A375 (cell line): ENCODE data around the gene SIRT1. TPM values are rescaled to one million over a fixed set of nuclear protein-coding genes. Genes with fewer than 3 reads are reported as not detected.

Source experiments
- small RNA-seq: library from RNA; depleted of rRNA; stranded (forward); fragments of <200 nt; gene quantifications from one replicate; pipeline ENCODE3, GENCODE V24; 2014
- total RNA-seq: library from RNA; depleted of rRNA; stranded (reverse); fragments of >200 nt; shearing (Covaris generic); gene quantifications from 2 replicates; pipeline ENCODE4 v1.2.3, GENCODE V29; 2014; rRNA removed

Gene SIRT1
- total RNA-seq = 8.3 and 9.3 TPM in 2 replicates

DNA sequence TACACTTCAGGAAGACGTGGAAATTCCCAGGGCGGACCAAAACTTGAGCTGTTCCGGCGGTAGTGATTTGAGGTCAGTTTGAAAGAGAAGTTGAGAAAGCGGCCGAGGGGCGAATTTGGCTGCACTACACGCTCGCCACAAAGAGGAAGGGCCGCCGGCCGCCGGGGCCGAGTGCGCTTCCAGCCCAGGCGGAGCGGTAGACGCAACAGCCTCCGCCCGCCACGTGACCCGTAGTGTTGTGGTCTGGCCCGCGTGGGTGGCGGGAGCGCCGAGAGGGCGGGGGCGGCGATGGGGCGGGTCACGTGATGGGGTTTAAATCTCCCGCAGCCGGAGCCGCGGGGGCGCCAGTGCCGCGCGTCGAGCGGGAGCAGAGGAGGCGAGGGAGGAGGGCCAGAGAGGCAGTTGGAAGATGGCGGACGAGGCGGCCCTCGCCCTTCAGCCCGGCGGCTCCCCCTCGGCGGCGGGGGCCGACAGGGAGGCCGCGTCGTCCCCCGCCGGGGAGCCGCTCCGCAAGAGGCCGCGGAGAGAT lies at the start of gene SIRT1:
Gene SIRT1 (plus strand): TSS at position 344 of the 529 bp plus-strand sequence. CDS start 66 bp downstream, at position 410.

DNA sequence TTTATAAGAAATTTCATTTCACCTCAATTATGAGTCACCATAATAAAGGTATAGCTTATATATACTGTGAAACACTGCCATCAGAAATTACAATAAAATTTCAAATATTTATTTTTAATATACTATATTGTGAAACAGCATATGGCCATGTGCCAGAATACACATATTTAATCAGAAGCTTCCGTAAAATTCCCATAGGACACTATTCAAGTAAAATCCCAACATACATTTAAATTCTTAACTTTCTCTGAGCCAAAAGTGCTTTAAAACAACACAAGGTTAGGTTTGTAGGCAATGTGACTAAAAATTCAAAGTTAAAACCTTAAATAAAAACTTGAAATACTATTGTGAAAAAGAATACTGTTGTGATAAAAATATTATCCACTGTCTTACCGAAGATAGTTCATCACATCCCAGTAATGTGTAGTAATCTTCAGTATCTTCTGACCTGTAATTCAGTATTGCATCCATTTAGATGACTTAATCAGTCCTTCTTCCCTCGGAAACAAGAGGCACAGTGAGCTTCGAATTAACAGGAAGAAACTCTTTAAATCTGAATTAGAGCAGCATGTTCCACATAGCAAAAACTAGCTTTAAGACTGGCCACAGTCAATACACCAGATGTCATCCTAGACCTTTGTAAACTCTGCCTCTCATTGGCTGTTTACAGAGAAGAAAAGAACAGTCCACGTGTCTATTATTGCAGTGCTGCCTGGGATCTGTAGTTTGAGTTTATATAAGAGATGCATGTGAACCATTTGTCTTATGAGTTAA lies 46.7 kb upstream of the SIRT1 start, which contains the start of gene DNAJC12:
Gene DNAJC12 (minus strand): TSS at position 648 of the 774 bp plus-strand sequence. CDS start 177 bp downstream, at position 471.

Small RNA genes lying within 50 kb of the gene (small RNA-seq; reads per million reads assigned to genes)
- gene RNU6-523P = not detected

Other genes with a start within 250 kb of the SIRT1 start
- not detected in 2 replicates for gene CTNNA3, start 188.5 kb upstream of the SIRT1 start, total RNA-seq
- 6.4 and 9.7 TPM in 2 replicates for gene DNAJC12, start 46.5 kb upstream of the SIRT1 start, total RNA-seq
- 10.3 and 13.0 TPM in 2 replicates for gene HERC4, start 190.6 kb downstream of the SIRT1 start, total RNA-seq
- 0.08 and 0.50 TPM in 2 replicates for gene MYPN, start 224.8 kb downstream of the SIRT1 start, total RNA-seq